Measurements from ENCODE around the gene STK38.
"Not testable (repeated sequence)": the region's sequence is repeated elsewhere in the genome, so short reads cannot be mapped to it uniquely, and the experiment has no call there.

The STK38 gene

DNA sequence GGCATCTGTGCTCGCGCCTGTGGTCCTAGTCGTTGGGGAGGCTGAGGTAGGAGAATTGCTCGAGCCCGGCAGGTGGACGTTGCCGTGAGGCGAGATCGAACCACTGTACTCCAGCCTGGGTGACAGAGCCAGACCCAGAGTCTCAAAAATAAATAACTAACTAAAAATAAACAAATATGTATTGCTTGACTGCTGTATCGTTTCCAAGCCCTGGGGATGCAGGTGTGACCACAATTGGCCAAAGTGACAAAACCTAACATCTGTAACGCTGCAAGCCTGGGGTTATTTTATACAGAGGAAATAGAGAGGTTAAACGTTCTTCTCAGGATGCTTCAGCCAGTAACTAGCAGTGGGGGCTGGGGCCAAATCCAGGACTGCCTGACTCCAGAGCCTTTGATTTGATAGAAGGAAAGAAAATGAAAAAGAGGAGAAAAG is 45.0 kb upstream of the STK38 start:
- in situ Hi-C loops (cut with HindIII; ENCODE audit: low pct_ligation_motif_present, low sequenced_read_pairs), result no loop called here
- Histone ChIP-seq H3K27me3 (replicated peaks) (no peaks in the 10 kb centered on the region), H3K4me3 (ENCODE audit: low read depth, low read length) (no peak overlapping the region), H3K36me3 (replicated peaks) (peaks cover 21% of the 10 kb centered on the region), H3K27ac (no peak overlapping the region)
- TF ChIP-seq, protein P1, sequence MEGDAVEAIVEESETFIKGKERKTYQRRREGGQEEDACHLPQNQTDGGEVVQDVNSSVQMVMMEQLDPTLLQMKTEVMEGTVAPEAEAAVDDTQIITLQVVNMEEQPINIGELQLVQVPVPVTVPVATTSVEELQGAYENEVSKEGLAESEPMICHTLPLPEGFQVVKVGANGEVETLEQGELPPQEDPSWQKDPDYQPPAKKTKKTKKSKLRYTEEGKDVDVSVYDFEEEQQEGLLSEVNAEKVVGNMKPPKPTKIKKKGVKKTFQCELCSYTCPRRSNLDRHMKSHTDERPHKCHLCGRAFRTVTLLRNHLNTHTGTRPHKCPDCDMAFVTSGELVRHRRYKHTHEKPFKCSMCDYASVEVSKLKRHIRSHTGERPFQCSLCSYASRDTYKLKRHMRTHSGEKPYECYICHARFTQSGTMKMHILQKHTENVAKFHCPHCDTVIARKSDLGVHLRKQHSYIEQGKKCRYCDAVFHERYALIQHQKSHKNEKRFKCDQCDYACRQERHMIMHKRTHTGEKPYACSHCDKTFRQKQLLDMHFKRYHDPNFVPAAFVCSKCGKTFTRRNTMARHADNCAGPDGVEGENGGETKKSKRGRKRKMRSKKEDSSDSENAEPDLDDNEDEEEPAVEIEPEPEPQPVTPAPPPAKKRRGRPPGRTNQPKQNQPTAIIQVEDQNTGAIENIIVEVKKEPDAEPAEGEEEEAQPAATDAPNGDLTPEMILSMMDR (IDR thresholded peaks at IDR 0.05; ENCODE audit: low read depth, low read length, missing control alignments), result no peak
- no peak for DNase-seq

DNA sequence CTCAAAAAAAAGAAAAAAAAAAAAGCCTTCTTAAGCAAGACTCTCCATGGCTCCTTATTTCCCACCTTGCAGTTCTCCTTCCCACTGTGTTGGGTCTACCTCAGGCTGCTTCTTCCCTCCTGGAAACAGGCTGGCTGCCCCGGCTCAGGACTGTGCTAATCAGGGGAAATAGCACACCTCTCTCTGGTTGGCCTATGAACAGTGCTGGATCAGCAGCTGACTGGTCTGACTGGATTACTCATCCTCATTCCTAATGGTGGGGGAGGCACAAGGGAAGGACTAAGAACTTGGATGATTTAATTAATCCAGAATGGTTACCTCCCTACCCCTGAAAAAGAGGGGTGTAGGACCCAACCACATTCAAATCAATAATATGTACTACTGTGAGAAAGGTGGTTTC is 43.0 kb upstream of the STK38 start:
- Histone ChIP-seq H3K36me3 (replicated peaks) (peaks cover 4% of the 10 kb centered on the region), H3K27me3 (replicated peaks) (no peaks in the 10 kb centered on the region), H3K4me3 (ENCODE audit: low read depth, low read length) (no peak overlapping the region), H3K27ac (no peak overlapping the region)
- TF ChIP-seq, protein P1 (IDR thresholded peaks at IDR 0.05; ENCODE audit: low read depth, low read length, missing control alignments), result no peak
- in situ Hi-C loops (cut with HindIII; ENCODE audit: low pct_ligation_motif_present, low sequenced_read_pairs), result no loop called here
- DNase-seq, result peak; percentile 70

DNA sequence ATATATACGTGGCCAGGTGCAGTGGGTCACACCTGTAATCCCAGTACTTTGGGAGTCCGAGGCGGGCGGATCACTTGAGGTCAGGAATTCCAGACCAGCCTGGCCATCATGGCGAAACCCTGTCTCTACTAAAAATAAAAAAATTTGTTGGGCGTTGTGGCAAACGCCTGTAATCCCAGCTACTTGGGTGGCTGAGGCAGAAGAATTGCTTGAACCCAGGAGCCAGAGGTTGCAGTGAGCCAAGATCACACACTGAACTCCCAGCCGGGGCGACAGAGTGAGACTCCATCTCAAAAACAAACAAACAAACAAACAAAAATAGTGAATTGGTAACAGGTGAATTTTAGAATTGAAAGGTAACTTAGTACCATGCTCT is 41.7 kb upstream of the STK38 start:
- DNase-seq; in situ Hi-C loops (cut with HindIII; ENCODE audit: low pct_ligation_motif_present, low sequenced_read_pairs); H3K27ac ChIP-seq; H3K4me3 ChIP-seq (ENCODE audit: low read depth, low read length); H3K27me3 ChIP-seq (replicated peaks); H3K36me3 ChIP-seq (replicated peaks): not testable (repeated sequence)

DNA sequence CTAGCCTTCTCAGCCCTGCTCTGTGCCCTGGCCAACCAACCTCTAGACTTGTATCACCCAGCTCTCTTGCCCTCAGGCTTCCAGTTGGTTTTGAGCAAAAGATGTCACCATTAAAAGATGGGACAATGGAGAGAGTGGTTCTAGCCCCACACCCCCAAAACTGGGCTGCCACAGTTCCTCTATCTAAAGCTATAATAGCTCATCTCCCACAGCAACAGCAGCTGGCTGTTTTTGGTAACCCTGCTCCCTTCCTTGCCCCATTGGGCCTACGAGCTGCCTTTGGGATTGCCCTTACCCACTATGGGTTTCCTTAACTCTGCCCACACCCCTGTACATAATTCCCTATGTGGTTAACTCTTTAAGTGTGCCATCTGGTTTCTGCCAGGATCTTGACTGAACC is 39.3 kb upstream of the STK38 start:
- H3K36me3 ChIP-seq (replicated peaks), result no peaks in the 10 kb centered on the region
- in situ Hi-C loops (cut with HindIII; ENCODE audit: low pct_ligation_motif_present, low sequenced_read_pairs), result no loop called here
- H3K27me3 ChIP-seq (replicated peaks), result no peaks in the 10 kb centered on the region
- H3K27ac ChIP-seq, result no peak overlapping the region
- H3K4me3 ChIP-seq (ENCODE audit: low read depth, low read length), result no peak overlapping the region
- no peak for DNase-seq
- TF ChIP-seq, protein P1 (IDR thresholded peaks at IDR 0.05; ENCODE audit: low read depth, low read length, missing control alignments), result no peak

DNA sequence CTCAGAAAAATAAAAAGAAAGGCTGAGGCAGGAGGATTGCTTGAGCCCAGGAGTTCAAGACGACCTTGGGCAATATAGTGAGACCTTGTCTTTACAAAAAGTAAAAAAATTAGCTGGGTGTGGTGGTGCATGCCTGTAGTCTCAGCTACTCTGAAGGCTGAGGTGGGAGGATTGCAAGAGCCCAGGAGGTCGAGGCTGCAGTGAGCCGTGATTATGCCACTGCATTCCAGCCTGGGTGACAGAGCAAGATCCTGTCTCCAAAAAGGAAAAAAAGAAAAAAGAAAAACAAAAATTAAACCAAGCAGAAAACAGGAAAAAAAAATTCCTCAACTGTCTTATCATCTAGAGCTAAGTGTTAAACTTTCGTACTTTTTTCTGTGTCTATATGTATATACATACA is 34.4 kb upstream of the STK38 start:
- DNase-seq, result peak; percentile 30
- no peak overlapping the region for H3K27ac ChIP-seq
- H3K4me3 ChIP-seq (ENCODE audit: low read depth, low read length), result no peak overlapping the region
- TF ChIP-seq, protein P1 (IDR thresholded peaks at IDR 0.05; ENCODE audit: low read depth, low read length, missing control alignments), result no peak
- no peaks in the 10 kb centered on the region for H3K36me3 ChIP-seq (replicated peaks)
- in situ Hi-C loops (cut with HindIII; ENCODE audit: low pct_ligation_motif_present, low sequenced_read_pairs), result no loop called here
- no peaks in the 10 kb centered on the region for H3K27me3 ChIP-seq (replicated peaks)

DNA sequence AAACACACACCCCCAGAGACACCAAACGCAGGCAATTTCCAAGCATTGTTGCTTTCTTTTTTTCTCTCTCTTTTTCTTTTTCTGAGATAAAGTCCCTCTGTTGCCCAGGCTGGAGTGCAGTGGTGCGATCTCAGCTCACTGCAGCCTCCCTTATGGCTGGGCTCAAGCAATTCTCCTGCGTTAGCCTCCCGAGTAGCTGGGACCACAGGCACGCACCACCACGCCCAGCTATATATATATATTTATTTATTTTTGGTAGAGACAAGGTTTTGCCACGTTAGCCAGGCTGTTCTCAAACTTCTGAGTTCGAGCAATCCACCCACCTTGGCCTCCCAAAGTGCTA is 32.9 kb upstream of the STK38 start:
- TF ChIP-seq, protein P1 (IDR thresholded peaks at IDR 0.05; ENCODE audit: low read depth, low read length, missing control alignments), result no peak
- H3K27me3 ChIP-seq (replicated peaks), result no peaks in the 10 kb centered on the region
- H3K27ac ChIP-seq, result peak overlapping the region; percentile 63
- in situ Hi-C loops (cut with HindIII; ENCODE audit: low pct_ligation_motif_present, low sequenced_read_pairs), result no loop called here
- H3K4me3 ChIP-seq (ENCODE audit: low read depth, low read length), result no peak overlapping the region
- no peaks in the 10 kb centered on the region for H3K36me3 ChIP-seq (replicated peaks)
- DNase-seq, result no peak
